Retinal pigment epithelial cell (primary cell): ENCODE data around the gene ELFN1.
"Not testable (repeated sequence)": the region's sequence is repeated elsewhere in the genome, so short reads cannot be mapped to it uniquely, and the experiment has no call there.

Source experiments
- DNase-seq: peaks from one replicate; pipeline ENCODE4 v3.0.0-alpha.2; 2010; ENCODE audit warnings: low read depth
- H3K4me3 ChIP-seq: 2 replicates; pipeline ENCODE4 v1.5.1; 2011; ENCODE audit warnings: mild to moderate bottlenecking, low read length, control low read depth, moderate library complexity
- CTCF ChIP-seq: conservative IDR thresholded peaks from 2 replicates; pipeline ENCODE4 v1.5.1; 2011; ENCODE audit warnings: low read depth, low read length, control low read depth, inconsistent platforms

Gene ELFN1

DNA sequence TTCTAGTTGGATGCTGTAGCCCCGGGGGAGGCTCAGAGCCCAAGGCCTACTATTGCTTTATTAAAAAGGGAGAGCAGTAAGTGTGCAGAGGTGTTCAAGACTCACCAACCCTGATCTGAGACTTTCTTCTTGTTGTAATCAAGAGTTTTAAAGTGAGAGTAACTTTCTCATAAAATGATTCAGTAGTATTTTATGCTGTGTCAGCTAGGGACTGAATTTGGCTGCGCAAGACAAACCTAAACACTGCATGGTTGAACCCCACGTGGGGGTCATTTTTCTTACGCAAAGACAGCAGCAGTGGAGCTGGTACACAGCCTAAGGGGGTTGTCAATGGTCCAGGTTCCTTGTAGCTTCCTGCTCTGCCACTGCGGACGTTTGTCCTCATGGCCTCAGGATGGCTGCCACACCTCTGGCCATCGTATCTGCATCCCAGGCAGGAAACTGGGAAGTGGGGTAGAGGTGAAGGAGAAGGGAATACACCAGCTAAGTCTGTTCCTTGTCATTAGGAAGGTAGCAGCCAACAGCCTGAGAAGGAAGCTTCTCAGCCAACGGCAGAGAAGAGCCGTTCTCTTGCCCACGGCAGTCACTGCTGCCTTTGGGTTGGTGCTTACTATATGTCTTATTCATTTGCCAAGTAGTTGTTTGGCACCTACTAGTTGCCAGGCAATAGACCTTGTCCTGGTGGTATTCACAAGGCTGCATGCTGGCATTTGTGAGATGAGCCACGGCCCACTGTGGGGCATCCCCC is 44.7 kb downstream of the ELFN1 start:
- H3K4me3 ChIP-seq, result no peak overlapping the region
- no peak for TF ChIP-seq CTCF
- DNase-seq, result no peak

DNA sequence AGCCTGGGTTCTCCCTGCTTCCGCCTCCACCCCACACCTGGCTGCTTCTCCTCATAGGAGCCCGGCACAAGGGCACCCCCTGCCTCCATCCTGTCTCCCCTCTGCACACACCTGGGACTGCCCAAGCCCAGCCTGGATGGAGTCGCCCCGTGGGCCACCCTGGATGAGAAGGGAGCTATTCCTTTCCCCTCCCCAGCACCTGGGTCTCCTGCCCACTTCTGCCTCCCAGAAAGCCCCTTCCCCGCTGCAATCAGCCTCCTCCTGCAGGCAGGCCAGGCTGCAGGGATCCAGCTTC is 45.2 kb downstream of the ELFN1 start:
- H3K4me3 ChIP-seq, result no peak overlapping the region
- TF ChIP-seq CTCF, result no peak
- DNase-seq, result no peak

DNA sequence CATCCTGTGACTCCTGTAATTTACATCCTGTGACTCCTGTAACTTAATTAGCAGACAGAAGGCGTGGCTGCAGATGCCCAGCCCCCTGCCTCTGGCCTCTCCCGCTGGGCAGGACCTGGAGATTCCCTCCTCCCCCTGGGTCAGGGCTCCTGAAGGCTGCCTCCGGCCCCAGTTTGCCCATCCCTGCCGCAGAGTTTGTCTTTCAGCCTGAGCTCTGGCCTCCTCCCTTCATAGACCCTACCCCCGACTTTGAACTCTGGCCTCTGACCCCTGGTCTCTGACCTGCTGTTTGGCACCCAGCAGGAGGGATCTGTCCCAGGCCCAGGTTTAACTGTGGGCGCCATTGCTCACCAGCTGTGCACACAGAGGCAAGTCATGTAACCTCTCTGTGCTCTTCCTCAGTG is 45.6 kb downstream of the ELFN1 start:
- TF ChIP-seq CTCF, result no peak
- DNase-seq, result no peak

GRCh38 chr7:1716263-1717094 is 46.4 kb downstream of the ELFN1 start:
- no peak for TF ChIP-seq CTCF
- no peak for DNase-seq
- H3K4me3 ChIP-seq, result no peak overlapping the region

More for the DNA sequence above, 45.6 kb downstream of the ELFN1 start:
- H3K4me3 ChIP-seq, result no peak overlapping the region

DNA sequence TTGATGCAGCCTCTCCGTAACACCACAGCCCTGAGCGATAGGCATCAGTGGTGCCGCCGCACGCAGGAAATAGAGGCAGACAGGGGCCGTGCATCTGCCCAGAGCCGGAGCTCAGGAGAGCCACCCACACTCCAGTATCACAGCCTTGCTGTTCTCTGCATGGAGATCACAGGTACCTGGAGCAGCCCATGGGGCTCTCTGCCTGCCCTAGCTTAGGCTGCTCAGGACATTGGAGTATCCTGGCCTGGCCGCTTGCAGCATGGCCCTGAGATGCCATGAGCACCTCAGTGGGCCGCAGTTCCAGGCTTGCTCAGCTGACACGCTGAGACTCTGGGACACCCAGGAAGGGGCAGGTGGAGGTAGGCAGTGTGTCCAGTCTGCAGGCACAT is 47.0 kb downstream of the ELFN1 start:
- DNase-seq, result no peak
- no peak for TF ChIP-seq CTCF
- H3K4me3 ChIP-seq, result no peak overlapping the region

DNA sequence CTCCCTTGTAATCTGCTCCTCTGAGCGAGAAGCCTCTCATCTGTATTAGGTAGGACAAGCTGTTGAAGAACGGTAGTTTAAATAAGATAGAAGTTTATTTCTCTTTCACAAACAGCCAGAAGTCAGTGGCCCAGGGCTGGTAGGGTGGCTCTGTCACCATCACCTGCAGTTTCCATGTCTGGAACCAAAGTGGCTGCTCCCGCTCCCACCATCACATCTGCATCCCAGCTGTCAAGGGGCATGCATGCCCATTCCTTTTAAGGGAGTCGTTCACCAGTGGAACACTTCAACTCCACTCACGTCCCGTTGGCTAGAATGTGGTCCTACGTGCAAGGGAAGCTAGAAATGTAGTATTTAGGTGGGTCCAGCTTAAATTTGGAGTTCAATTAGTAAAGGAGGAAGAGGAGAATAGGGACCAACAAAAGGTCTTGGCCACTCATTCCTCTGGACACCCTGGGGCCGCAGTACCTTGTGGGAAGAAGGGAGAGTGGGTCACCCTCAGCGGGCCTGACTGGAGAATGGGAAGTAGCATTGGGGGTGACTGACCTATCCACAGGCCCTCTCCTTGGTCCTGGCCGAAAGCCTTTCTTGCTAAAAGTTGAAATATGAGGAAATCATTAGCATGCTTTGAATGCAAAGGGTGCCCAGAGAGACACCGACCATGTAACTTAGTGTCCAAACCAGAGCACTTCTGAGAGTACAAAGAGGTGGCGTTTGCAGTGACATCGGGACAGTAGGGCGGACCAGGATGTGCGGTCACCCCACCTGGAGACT is 48.0 kb downstream of the ELFN1 start:
- no peak overlapping the region for H3K4me3 ChIP-seq
- no peak for DNase-seq
- TF ChIP-seq CTCF, result no peak

DNA sequence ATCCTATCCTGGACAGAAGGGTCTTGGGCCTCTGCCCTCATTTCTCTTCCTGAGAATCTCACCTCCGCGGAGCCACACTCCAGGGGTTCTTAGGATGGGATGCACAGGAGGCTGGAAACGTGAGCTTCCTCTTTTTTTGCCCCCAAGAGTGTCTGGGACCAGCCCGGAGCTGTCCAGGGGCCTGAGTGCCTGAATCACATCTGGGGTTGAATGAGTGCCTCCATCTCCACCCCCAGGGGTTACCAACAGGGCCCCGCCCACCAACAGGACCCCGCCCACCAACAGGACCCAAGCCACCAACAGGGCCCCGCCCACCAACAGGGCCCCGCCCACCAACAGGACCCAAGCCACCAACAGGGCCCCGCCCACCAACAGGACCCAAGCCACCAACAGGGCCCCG is 48.8 kb downstream of the ELFN1 start:
- DNase-seq, H3K4me3 ChIP-seq: not testable (repeated sequence)

DNA sequence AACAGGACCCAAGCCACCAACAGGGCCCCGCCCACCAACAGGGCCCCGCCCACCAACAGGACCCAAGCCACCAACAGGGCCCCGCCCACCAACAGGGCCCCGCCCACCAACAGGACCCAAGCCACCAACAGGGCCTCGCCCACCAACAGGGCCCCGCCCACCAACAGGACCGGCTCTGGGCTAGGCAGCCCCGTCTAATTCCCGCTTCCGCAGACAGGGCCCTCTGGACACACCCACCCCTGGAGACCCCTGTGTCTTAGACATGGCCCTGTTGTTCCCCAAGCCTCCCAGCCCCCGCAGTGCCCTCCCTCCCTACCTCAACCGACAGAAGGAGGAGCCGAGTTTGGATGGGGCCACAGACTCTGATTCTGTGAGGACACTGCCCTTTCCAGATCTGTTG is 49.2 kb downstream of the ELFN1 start:
- not testable (repeated sequence) for DNase-seq, H3K4me3 ChIP-seq
